Smooth muscle cell (in vitro differentiated cells): ENCODE data around the gene ANO8. TPM values are rescaled to one million over a fixed set of nuclear protein-coding genes. Genes with fewer than 3 reads are reported as not detected.
"Not testable (repeated sequence)": the region's sequence is repeated elsewhere in the genome, so short reads cannot be mapped to it uniquely, and the experiment has no call there.

ENCODE experiments used
- DNase-seq: peaks from one replicate; lab custom pipeline; 2025; ENCODE audit not compliant: unreplicated experiment; lab: John Stamatoyannopoulos, UW
- H2AFZ ChIP-seq: fragments of 200-600 bp; sonication (generic); 2 replicates; pipeline ENCODE4 v1.6.0; 2016; ENCODE audit warnings: antibody characterized with exemption, low read depth, mild to moderate bottlenecking
- H3F3A ChIP-seq: fragments of 200-600 bp; sonication (generic); 2 replicates; pipeline ENCODE4 v1.6.0; 2017; ENCODE audit warnings: antibody characterized with exemption, low read depth
- H3K27ac ChIP-seq: fragments of 200-600 bp; sonication (generic); 2 replicates; pipeline ENCODE4 v1.5.1; 2016; ENCODE audit warnings: low read depth, mild to moderate bottlenecking
- H3K27me3 ChIP-seq: fragments of 200-600 bp; sonication (generic); 2 replicates; pipeline ENCODE4 v1.6.1; 2016; ENCODE audit warnings: low read depth, mild to moderate bottlenecking
- H3K36me3 ChIP-seq: fragments of 200-600 bp; sonication (generic); 2 replicates; pipeline ENCODE4 v1.5.1; 2016; ENCODE audit warnings: low read depth
- H3K4me1 ChIP-seq: fragments of 200-600 bp; sonication (generic); 2 replicates; pipeline ENCODE4 v1.5.1; 2016; ENCODE audit warnings: low read depth
- H3K4me2 ChIP-seq: fragments of 200-600 bp; sonication (generic); 2 replicates; pipeline ENCODE4 v1.6.0; 2016; ENCODE audit warnings: mild to moderate bottlenecking
- H3K4me3 ChIP-seq: fragments of 200-600 bp; sonication (generic); 2 replicates; pipeline ENCODE4 v1.5.1; 2016; ENCODE audit warnings: mild to moderate bottlenecking
- H3K79me2 ChIP-seq: fragments of 200-600 bp; sonication (generic); 2 replicates; pipeline ENCODE4 v1.6.0; 2016; ENCODE audit warnings: low read depth, mild to moderate bottlenecking
- H3K9ac ChIP-seq: fragments of 200-600 bp; sonication (generic); 2 replicates; pipeline ENCODE4 v1.6.0; 2016; ENCODE audit warnings: low read depth
- H3K9me3 ChIP-seq: fragments of 200-600 bp; sonication (generic); replicated peaks from 2 replicates; pipeline ENCODE4 v1.5.1; 2016; ENCODE audit warnings: low read depth
- H4K20me1 ChIP-seq: fragments of 200-600 bp; sonication (generic); 2 replicates; pipeline ENCODE4 v1.6.0; 2016; ENCODE audit warnings: low read depth
- CTCF ChIP-seq: fragments of 200-600 bp; sonication (generic); IDR thresholded peaks from 2 replicates; pipeline ENCODE4 v1.5.1; 2017; ENCODE audit warnings: borderline replicate concordance, mild to moderate bottlenecking, antibody characterized with exemption; ENCODE audit not compliant: insufficient read depth, poor library complexity, severe bottlenecking
- WGBS: methylation state at CpG from one replicate; pipeline ENCODE4 v1.1.7; 2016; ENCODE audit warnings: low lambda C conversion rate; 5-methylcytosine and 5-hydroxymethylcytosine counted together
- polyA plus RNA-seq: library from polyadenylated mRNA; unstranded; fragments of >200 nt; fragmentation: Nextera tagmentation; extraction: Ambion mirVana; gene quantifications from 2 replicates; pipeline ENCODE4 v1.2.1, GENCODE V29; 2016
- total RNA-seq: library from RNA; depleted of rRNA; stranded (reverse); fragments of >200 nt; gene quantifications from 2 replicates; pipeline ENCODE4 v1.2.3, GENCODE V29; 2014

Gene ANO8
- total and polyA plus RNA-seq, 2 experiments from 2014 or later = 1.3 to 8.0 TPM

- H3K9me3 ChIP-seq = no peaks in the 10 kb centered on the region
- no peak for DNase-seq
- H3K36me3 ChIP-seq = no peaks in the 10 kb centered on the region
- H2AFZ ChIP-seq = no peak overlapping the region
- TF ChIP-seq CTCF = no peak
- no peak overlapping the region for H3K9ac ChIP-seq
- H3F3A ChIP-seq = no peaks in the 10 kb centered on the region
- H3K4me2 ChIP-seq = no peak overlapping the region
- H4K20me1 ChIP-seq = no peaks in the 10 kb centered on the region
- WGBS = 81% methylated on average over 13 of the region's 13 CpGs
- H3K27me3 ChIP-seq = no peaks in the 10 kb centered on the region
- no peaks in the 10 kb centered on the region for H3K4me1 ChIP-seq
- no peak overlapping the region for H3K4me3 ChIP-seq
- no peak overlapping the region for H3K27ac ChIP-seq
- no peaks in the 10 kb centered on the region for H3K79me2 ChIP-seq
Measured at GRCh38 chr19:17378271-17378670, 43.6 kb upstream of the ANO8 start.

GRCh38 chr19:17376935-17377600 lies 42.4 kb upstream of the ANO8 start, which contains the start of gene PLVAP:
Gene PLVAP, minus strand, starts transcription at chr19:17377342. Its CDS starts 54 bp downstream, at chr19:17377288.
- no peaks in the 10 kb centered on the region for H3K79me2 ChIP-seq
- 87% methylated on average over 38 of the region's 39 CpGs for WGBS
- H3K4me1 ChIP-seq = no peaks in the 10 kb centered on the region
- no peak within 1 kb of the TSS for H3K9ac ChIP-seq
- TF ChIP-seq CTCF = no peak
- no peak within 1 kb of the TSS for H3K4me3 ChIP-seq
- no peaks in the 10 kb centered on the region for H3F3A ChIP-seq
- H3K27ac ChIP-seq = no peak within 1 kb of the TSS
- no peaks in the 10 kb centered on the region for H3K36me3 ChIP-seq
- H4K20me1 ChIP-seq = no peaks in the 10 kb centered on the region
- no peaks in the 10 kb centered on the region for H3K27me3 ChIP-seq
- H2AFZ ChIP-seq = no peak within 1 kb of the TSS
- no peaks in the 10 kb centered on the region for H3K9me3 ChIP-seq
- no peak within 1 kb of the TSS for H3K4me2 ChIP-seq
- no peak for DNase-seq

GRCh38 chr19:17370026-17370587 lies 35.5 kb upstream of the ANO8 start:
- Histone ChIP-seq H3K27ac (no peak overlapping the region), H2AFZ (no peak overlapping the region), H3K4me2 (no peak overlapping the region), H3K9ac (no peak overlapping the region), H3K36me3 (no peaks in the 10 kb centered on the region), H3K9me3 (no peaks in the 10 kb centered on the region), H3K27me3 (no peaks in the 10 kb centered on the region), H3K4me1 (no peaks in the 10 kb centered on the region), H3K4me3 (no peak overlapping the region), H4K20me1 (no peaks in the 10 kb centered on the region), H3K79me2 (no peaks in the 10 kb centered on the region), H3F3A (no peaks in the 10 kb centered on the region)
- 93% methylated on average over 8 of the region's 8 CpGs for WGBS
- no peak for DNase-seq
- no peak for TF ChIP-seq CTCF

GRCh38 chr19:17365361-17365760 lies 30.7 kb upstream of the ANO8 start:
- no peaks in the 10 kb centered on the region for H3K27me3 ChIP-seq
- no peaks in the 10 kb centered on the region for H4K20me1 ChIP-seq
- TF ChIP-seq CTCF = no peak
- no peaks in the 10 kb centered on the region for H3F3A ChIP-seq
- no peaks in the 10 kb centered on the region for H3K4me1 ChIP-seq
- no peak overlapping the region for H3K4me3 ChIP-seq
- no peak overlapping the region for H3K27ac ChIP-seq
- H3K36me3 ChIP-seq = no peaks in the 10 kb centered on the region
- no peaks in the 10 kb centered on the region for H3K79me2 ChIP-seq
- H3K4me2 ChIP-seq = no peak overlapping the region
- no peak overlapping the region for H3K9ac ChIP-seq
- no peak overlapping the region for H2AFZ ChIP-seq
- 94% methylated on average over 20 of the region's 22 CpGs for WGBS
- DNase-seq = no peak
- H3K9me3 ChIP-seq = no peaks in the 10 kb centered on the region

- WGBS = 87% methylated on average over 20 of the region's 20 CpGs
- not testable (repeated sequence) for H3F3A ChIP-seq, DNase-seq, H3K4me3 ChIP-seq, H3K9ac ChIP-seq, H3K27me3 ChIP-seq, H2AFZ ChIP-seq, H3K4me1 ChIP-seq, H3K79me2 ChIP-seq, H3K9me3 ChIP-seq, H3K36me3 ChIP-seq, H3K27ac ChIP-seq, H3K4me2 ChIP-seq, H4K20me1 ChIP-seq
Measured at GRCh38 chr19:17363852-17364605, 29.4 kb upstream of the ANO8 start.
